B cell (primary cell): Measurements from ENCODE around the gene OR8U1.

Experiments
- EZH2 ChIP-seq: IDR thresholded peaks from 2 replicates; pipeline ENCODE4 v1.6.1; 2012; ENCODE audit warnings: borderline replicate concordance, low read depth, mild to moderate bottlenecking, moderate library complexity, low read length; ENCODE audit not compliant: insufficient read depth, poor library complexity, severe bottlenecking
- TF ChIP-seq, protein P1 (sequence below): fragments of 200-600 bp; IDR thresholded peaks from one replicate; pipeline ENCODE4 v1.8.0; 2022; ENCODE audit warnings: antibody characterized with exemption, mild to moderate bottlenecking

DNA sequence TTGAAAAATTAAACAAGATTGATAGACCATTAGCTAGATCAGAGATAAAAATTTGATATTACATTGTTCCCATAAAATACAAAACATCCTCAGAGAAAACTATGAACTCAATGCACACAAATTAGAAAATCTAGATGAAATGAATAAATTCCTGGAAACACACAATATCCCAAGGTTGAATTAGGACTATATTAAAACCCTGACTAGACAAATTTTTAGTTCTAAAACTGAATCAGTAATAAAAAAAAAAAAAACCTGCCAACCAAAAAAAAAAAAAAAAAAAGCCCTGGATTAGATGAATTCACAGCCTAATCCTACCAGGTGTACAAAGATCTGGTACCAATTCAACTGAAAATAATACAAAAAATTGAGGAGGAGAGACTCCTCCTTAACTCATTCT, 35.1 kb upstream of the OR8U1 start:
- TF ChIP-seq, protein P1, sequence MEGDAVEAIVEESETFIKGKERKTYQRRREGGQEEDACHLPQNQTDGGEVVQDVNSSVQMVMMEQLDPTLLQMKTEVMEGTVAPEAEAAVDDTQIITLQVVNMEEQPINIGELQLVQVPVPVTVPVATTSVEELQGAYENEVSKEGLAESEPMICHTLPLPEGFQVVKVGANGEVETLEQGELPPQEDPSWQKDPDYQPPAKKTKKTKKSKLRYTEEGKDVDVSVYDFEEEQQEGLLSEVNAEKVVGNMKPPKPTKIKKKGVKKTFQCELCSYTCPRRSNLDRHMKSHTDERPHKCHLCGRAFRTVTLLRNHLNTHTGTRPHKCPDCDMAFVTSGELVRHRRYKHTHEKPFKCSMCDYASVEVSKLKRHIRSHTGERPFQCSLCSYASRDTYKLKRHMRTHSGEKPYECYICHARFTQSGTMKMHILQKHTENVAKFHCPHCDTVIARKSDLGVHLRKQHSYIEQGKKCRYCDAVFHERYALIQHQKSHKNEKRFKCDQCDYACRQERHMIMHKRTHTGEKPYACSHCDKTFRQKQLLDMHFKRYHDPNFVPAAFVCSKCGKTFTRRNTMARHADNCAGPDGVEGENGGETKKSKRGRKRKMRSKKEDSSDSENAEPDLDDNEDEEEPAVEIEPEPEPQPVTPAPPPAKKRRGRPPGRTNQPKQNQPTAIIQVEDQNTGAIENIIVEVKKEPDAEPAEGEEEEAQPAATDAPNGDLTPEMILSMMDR = no peak
- TF ChIP-seq EZH2 = no peak
